IPS DF 6.9 (cell line): ENCODE results near the gene SH3BP5.

Source experiments
- DNase-seq: peaks from one replicate; pipeline ENCODE4 v3.0.0-alpha.2; 2013; ENCODE audit warnings: low read depth, low spot score
- H3K27ac ChIP-seq: one replicate; pipeline ENCODE4 v1.5.1; 2013; ENCODE audit warnings: low read length, control low read depth
- H3K27me3 ChIP-seq: 2 replicates; pipeline ENCODE4 v1.6.1; 2013; ENCODE audit warnings: mild to moderate bottlenecking, low read length; ENCODE audit not compliant: control insufficient read depth, insufficient read depth
- H3K36me3 ChIP-seq: 2 replicates; pipeline ENCODE4 v1.6.1; 2013; ENCODE audit warnings: low read length; ENCODE audit not compliant: control insufficient read depth, insufficient read depth
- H3K4me1 ChIP-seq: 2 replicates; pipeline ENCODE4 v1.6.1; 2013; ENCODE audit warnings: low read length; ENCODE audit not compliant: control insufficient read depth, insufficient read depth
- H3K4me3 ChIP-seq: 2 replicates; pipeline ENCODE4 v1.5.1; 2013; ENCODE audit warnings: mild to moderate bottlenecking, low read length
- H3K9me3 ChIP-seq: 2 replicates; pipeline ENCODE4 v1.6.1; 2013; ENCODE audit warnings: low read length, inconsistent platforms; ENCODE audit not compliant: control insufficient read depth, insufficient read depth
- WGBS: extraction: QIAGEN DNeasy Blood & Tissue Kit; methylation state at CpG from one replicate; pipeline ENCODE4 v1.1.7; 2013; ENCODE audit warnings: mixed read lengths, missing lambda C conversion rate; ENCODE audit not compliant: insufficient read length, insufficient coverage; 5-methylcytosine and 5-hydroxymethylcytosine counted together

Gene SH3BP5

DNA sequence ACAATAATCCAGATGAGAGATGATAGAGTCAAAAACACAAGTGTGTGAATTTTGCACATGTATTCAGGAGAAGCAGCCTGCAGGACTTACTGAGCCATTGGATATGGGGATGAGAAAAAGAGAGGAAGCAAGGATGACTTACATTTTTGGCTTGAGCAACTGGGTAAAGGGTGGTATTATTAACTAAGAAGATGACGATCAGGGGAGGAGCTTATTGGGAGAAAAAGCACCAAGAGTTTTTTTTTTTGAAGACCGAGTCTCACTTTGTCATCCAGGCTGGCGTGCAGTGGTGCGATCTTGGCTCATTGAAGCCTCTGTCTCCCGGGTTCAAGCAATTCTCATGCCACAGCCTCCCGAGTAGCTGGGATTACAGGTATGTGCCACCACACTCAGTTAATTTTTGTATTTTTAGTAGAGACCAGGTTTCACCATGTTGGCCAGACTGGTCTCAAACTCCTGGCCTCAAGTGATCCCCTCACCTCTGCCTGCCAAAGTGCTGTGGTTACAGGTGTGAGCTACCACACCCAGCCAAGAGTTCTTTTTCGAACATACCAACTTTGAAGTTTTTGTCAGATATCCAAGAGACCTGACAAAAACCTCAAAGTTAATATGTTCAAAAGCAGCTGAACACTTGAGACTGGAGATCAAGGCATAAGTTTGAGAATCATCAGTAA, 14.8 kb upstream of the SH3BP5 start:
- no CpG with 5 or more reads among the region's 7 CpGs for WGBS
- no peak overlapping the region for H3K4me3 ChIP-seq
- DNase-seq, result no peak
- H3K36me3 ChIP-seq, result no peaks in the 10 kb centered on the region
- no peaks in the 10 kb centered on the region for H3K4me1 ChIP-seq
- H3K27ac ChIP-seq, result no peak overlapping the region
- no peaks in the 10 kb centered on the region for H3K27me3 ChIP-seq
- no peaks in the 10 kb centered on the region for H3K9me3 ChIP-seq

DNA sequence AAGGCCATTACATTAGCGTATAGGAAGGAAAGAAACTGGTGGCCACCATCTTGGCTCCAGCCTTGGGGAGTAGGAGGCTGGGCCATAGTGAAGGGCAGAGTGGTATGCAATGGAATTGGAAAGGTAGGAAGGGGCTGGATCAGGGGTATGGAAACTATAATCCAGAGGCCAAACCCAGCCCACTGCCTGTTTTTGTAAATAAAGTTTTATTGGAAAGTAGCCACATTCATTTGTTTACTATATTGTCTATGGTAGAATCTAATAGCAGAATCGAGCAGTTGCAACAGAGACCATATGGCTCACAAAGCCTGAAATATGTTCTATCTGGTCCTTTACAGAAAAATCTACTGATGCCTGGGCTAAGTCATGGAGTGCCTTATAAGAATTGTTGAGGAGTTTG, 14.1 kb upstream of the SH3BP5 start:
- Histone ChIP-seq H3K9me3 (no peaks in the 10 kb centered on the region), H3K4me1 (no peaks in the 10 kb centered on the region), H3K36me3 (no peaks in the 10 kb centered on the region), H3K27ac (no peak overlapping the region), H3K27me3 (no peaks in the 10 kb centered on the region), H3K4me3 (no peak overlapping the region)
- DNase-seq, result no peak
- no CpG with 5 or more reads among the region's 2 CpGs for WGBS

DNA sequence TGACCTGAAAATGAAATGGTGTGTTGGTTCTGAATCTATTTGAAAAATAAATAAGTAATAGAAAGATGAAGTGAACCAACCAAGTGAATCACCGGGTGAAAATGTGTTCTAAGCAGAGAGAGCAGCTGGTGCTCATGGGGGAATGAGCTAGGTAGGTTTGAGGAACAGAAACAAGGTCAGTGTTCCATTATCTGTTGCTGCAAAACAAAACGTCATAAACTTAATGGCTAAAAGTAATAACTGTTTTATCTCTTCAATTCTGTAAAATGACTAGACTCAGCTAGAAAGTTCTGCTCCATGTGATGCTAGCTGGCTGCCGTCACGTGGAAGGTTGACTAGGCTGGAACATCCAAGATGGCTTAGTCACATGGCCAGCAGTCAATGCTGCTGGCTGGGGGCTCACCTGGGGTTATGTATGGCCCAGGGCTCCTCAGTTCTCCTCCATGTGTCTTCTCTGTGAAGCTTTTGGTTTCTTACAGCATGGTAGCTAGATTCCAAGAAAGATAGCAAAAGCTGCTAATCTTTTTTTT, 13.3 kb upstream of the SH3BP5 start:
- H3K36me3 ChIP-seq, result no peaks in the 10 kb centered on the region
- no peaks in the 10 kb centered on the region for H3K27me3 ChIP-seq
- DNase-seq, result no peak
- H3K4me1 ChIP-seq, result no peaks in the 10 kb centered on the region
- H3K9me3 ChIP-seq, result no peaks in the 10 kb centered on the region
- H3K4me3 ChIP-seq, result no peak overlapping the region
- no CpG with 5 or more reads among the region's 4 CpGs for WGBS
- H3K27ac ChIP-seq, result no peak overlapping the region

DNA sequence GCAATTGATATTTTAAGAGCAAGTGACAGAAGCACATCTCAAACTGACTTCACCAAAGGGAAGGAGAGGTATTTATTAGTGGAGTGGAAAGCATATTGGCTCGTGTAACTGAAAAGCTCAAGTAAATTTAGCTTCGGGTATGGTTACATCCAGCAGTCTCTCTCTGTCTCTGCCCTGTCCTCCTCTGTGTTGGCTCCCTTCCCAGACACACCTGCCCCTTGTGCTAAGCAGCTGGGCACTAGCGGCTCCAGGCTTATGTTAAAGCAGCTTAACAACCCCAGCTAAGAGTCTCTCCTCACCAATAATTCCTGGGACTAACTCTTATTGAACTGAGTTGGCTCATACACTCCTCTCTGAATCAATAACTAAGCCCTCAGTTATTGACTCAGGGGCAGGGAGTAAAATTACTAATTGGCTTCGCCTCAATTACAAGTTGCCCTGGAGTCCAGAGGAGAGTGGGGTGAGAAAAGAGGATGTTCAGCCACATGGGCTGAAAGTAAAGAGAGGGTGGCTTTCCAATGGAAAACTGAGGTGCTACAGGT, 12.8 kb upstream of the SH3BP5 start:
- Histone ChIP-seq H3K4me1 (no peaks in the 10 kb centered on the region), H3K9me3 (no peaks in the 10 kb centered on the region), H3K27me3 (no peaks in the 10 kb centered on the region), H3K27ac (no peak overlapping the region), H3K36me3 (no peaks in the 10 kb centered on the region), H3K4me3 (no peak overlapping the region)
- no CpG with 5 or more reads among the region's 4 CpGs for whole genome bisulfite sequencing
- no peak for DNase-seq

DNA sequence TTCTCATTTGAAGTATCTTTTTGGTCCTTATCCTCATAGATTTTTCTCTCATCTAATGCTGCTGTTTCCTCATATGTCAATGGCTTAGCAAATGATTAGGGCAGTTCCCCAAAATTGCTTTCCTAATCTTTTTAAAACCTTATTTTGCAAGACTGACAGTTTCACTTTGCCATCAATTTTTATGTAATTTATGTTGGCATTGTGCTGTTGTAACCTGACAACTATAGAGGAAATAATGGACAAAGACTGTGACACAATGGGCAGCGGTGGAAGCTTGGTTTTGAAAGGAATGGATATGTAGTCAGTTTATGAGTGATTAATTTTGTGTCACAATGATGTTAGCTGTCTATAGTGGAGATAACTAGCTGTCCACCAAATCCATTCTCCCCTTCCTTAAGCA, 10.6 kb upstream of the SH3BP5 start:
- H3K27me3 ChIP-seq, result no peaks in the 10 kb centered on the region
- WGBS, result no CpG with 5 or more reads among the region's 1 CpG
- no peaks in the 10 kb centered on the region for H3K36me3 ChIP-seq
- no peaks in the 10 kb centered on the region for H3K4me1 ChIP-seq
- H3K4me3 ChIP-seq, result no peak overlapping the region
- DNase-seq, result no peak
- H3K27ac ChIP-seq, result no peak overlapping the region
- H3K9me3 ChIP-seq, result no peaks in the 10 kb centered on the region

DNA sequence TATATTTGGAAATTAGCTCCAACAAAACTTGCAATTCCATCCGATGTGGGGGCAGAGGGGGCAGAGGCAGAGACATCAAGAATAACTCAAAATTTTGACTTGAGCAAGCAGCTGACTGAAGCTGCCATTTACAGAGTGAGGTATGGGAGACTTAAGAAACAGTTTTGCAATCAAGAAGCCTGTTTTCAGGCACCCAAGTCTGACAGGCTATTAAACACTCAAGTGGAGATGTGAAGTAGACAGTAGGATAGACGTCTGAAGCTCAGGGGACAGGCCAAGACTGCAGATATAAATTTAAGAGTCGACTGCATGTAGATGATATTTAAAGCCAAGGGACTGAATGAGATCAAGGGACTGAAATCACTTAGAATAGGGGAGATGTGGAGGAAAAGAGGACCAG, 9.9 kb upstream of the SH3BP5 start:
- Histone ChIP-seq H3K36me3 (no peaks in the 10 kb centered on the region), H3K4me1 (no peaks in the 10 kb centered on the region), H3K9me3 (no peaks in the 10 kb centered on the region), H3K27ac (no peak overlapping the region), H3K27me3 (no peaks in the 10 kb centered on the region), H3K4me3 (no peak overlapping the region)
- WGBS, result no CpG with 5 or more reads among the region's 3 CpGs
- no peak for DNase-seq

DNA sequence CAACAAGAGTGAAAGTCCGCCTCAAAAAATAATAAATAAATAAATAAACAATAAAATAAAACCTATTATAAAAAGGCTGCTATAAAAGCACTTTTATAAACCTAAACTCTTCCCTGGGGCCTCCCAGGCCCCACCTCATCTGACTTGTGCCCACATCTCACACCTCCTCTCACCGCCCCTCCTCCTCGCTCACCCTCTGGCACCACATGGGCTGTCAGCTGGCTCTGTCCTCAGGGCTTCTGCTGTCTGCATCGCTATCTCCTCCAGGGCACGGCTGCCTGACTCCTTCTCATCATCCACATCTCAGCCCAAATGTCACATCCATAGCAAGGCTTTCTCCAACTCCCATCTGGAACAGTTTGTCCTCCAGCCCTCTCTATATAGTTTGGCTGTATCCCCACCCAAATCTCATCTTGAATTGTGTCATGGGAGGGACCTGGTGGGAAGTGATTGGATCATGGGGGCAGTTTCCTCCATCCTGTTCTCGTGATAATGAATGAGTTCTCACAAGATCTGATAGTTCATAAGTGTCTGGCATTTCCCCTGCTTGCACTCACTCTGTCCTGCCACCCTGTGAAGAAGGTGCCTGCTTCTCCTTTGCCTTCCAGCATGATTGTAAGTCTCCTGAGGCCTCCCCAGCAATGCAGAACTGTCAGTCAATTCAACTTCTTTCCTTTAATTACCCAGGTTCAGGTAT, 8.8 kb upstream of the SH3BP5 start:
- WGBS, result no CpG with 5 or more reads among the region's 6 CpGs

DNA sequence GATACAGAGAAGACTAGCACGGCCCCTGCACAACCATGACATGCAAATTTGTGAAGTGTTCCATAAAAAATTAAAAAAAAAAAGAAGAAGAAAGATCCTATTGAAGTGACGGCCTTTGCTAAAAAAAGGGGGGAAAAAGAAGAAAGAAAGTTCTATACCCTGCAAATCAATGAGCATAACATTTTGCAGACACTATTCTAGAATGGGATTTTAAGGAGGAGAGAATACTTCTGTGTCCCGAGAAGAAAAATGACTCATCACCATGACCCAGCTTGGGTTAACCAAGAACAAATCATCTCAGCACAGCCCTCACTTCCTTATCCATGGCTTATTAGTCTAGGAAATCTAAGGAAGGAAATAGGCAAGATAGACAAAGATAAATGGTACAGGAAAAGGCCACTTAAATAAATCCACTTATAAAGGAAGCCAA, 7.4 kb upstream of the SH3BP5 start:
- DNase-seq, result no peak
- H3K4me3 ChIP-seq, result no peak overlapping the region
- no peaks in the 10 kb centered on the region for H3K4me1 ChIP-seq
- H3K27me3 ChIP-seq, result no peaks in the 10 kb centered on the region
- no CpG with 5 or more reads among the region's 3 CpGs for WGBS
- no peaks in the 10 kb centered on the region for H3K9me3 ChIP-seq
- no peaks in the 10 kb centered on the region for H3K36me3 ChIP-seq
- H3K27ac ChIP-seq, result no peak overlapping the region

More for the DNA sequence above, 8.8 kb upstream of the SH3BP5 start:
- H3K27me3 ChIP-seq, result no peaks in the 10 kb centered on the region
- H3K9me3 ChIP-seq, result no peaks in the 10 kb centered on the region
- H3K27ac ChIP-seq, result no peak overlapping the region
- H3K36me3 ChIP-seq, result no peaks in the 10 kb centered on the region
- no peak overlapping the region for H3K4me3 ChIP-seq
- H3K4me1 ChIP-seq, result no peaks in the 10 kb centered on the region
- no peak for DNase-seq

DNA sequence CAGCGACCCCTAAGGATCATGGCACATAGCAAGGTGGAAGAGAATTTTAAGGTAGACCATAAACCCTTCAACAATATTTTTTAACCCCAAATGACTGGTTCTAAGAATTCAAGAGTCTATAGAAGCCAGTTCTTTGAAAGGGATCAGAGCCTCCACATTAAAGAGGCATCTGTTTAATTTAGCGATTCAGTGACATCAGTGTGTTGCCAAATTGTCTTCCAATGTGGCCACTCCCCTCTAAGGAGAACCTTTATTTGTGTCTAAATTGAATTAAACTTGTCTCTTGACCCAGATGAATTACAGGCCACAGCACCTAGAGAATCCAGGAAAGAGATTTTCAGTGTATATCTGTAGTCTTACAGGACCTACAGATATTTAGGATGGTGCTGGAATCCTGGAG, 6.6 kb upstream of the SH3BP5 start:
- no CpG with 5 or more reads among the region's 2 CpGs for WGBS
- no peak overlapping the region for H3K4me3 ChIP-seq
- H3K27ac ChIP-seq, result no peak overlapping the region
- no peaks in the 10 kb centered on the region for H3K4me1 ChIP-seq
- no peaks in the 10 kb centered on the region for H3K36me3 ChIP-seq
- no peaks in the 10 kb centered on the region for H3K9me3 ChIP-seq
- DNase-seq, result no peak
- H3K27me3 ChIP-seq, result no peaks in the 10 kb centered on the region

DNA sequence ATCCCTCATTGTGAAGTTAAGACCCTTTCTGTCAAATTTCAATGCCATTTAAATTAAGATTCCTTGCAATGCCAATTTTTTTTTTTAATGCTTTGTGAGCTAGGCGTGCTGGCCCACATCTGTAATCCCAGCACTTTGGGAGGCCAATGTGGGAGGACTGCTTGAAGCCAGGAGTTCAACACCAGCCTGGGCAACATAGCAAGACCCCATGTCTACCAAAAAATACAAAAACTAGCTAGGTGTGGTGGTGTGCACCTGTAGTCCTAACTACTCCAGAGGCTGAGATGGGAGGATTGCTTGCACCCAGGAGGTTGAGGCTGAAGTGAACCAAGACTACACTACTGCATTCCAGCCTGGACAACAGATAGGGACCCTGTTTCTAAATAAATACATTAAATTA, 5.6 kb upstream of the SH3BP5 start:
- no peak overlapping the region for H3K27ac ChIP-seq
- no peaks in the 10 kb centered on the region for H3K9me3 ChIP-seq
- no peak overlapping the region for H3K4me3 ChIP-seq
- H3K36me3 ChIP-seq, result no peaks in the 10 kb centered on the region
- no CpG with 5 or more reads among the region's 1 CpG for WGBS
- no peak for DNase-seq
- peaks cover 1% of the 10 kb centered on the region; the same call in 1 of the 2 replicates for H3K4me1 ChIP-seq
- no peaks in the 10 kb centered on the region for H3K27me3 ChIP-seq
